Endothelial cell (in vitro differentiated cells): Measurements from ENCODE around the gene VEGFC. TPM values are rescaled to one million over a fixed set of nuclear protein-coding genes. Genes with fewer than 3 reads are reported as not detected.

Experiments used
- DNase-seq: peaks from one replicate; pipeline ENCODE4 v3.0.0; 2021; ENCODE audit warnings: low spot score
- H3K27ac Mint-ChIP-seq: one replicate; pipeline ENCODE4 v1.8.0; 2021; ENCODE audit warnings: mixed read lengths, inconsistent platforms; ENCODE audit not compliant: unreplicated experiment
- H3K27me3 Mint-ChIP-seq: one replicate; pipeline ENCODE4 v1.8.0; 2021; ENCODE audit warnings: mild to moderate bottlenecking, moderate library complexity, mixed read lengths, inconsistent platforms; ENCODE audit not compliant: unreplicated experiment
- H3K36me3 Mint-ChIP-seq: one replicate; pipeline ENCODE4 v1.8.0; 2021; ENCODE audit warnings: mild to moderate bottlenecking, low read depth, mixed read lengths, inconsistent platforms; ENCODE audit not compliant: unreplicated experiment
- H3K4me1 Mint-ChIP-seq: one replicate; pipeline ENCODE4 v1.8.0; 2021; ENCODE audit warnings: mild to moderate bottlenecking, mixed read lengths, inconsistent platforms; ENCODE audit not compliant: unreplicated experiment
- H3K4me3 Mint-ChIP-seq: one replicate; pipeline ENCODE4 v1.8.0; 2021; ENCODE audit warnings: mild to moderate bottlenecking, mixed read lengths, inconsistent platforms; ENCODE audit not compliant: unreplicated experiment
- H3K9me3 Mint-ChIP-seq: one replicate; pipeline ENCODE4 v1.8.0; 2021; ENCODE audit warnings: mixed read lengths, inconsistent platforms; ENCODE audit not compliant: unreplicated experiment
- CTCF ChIP-seq: fragments of 200-600 bp; sonication (generic); IDR thresholded peaks from one replicate; pipeline ENCODE4 v1.5.0; 2021; ENCODE audit warnings: antibody characterized with exemption; ENCODE audit not compliant: unreplicated experiment
- total RNA-seq: library from RNA; stranded (reverse); fragmentation: NEBNext Ultra II Directional; extraction: Animal tissue kit (Norgen Biotek cat#: 25700); gene quantifications from one replicate; pipeline ENCODE4 v1.2.1, GENCODE V29; 2021; ENCODE audit not compliant: unreplicated experiment

The VEGFC gene
- total RNA-seq, 1 donor from 2014 or later: 0.92 TPM

- no peak for TF ChIP-seq CTCF
- no peak for DNase-seq
- Mint-ChIP-seq H3K27me3 (peaks cover 15% of the 10 kb centered on the region), H3K4me1 (peaks cover 7% of the 10 kb centered on the region), H3K4me3 (no peak overlapping the region), H3K9me3 (no peaks in the 10 kb centered on the region), H3K27ac (no peak overlapping the region), H3K36me3 (no peaks in the 10 kb centered on the region)
Observed at GRCh38 chr4:176795441-176795840, 2.7 kb upstream of the VEGFC start.

GRCh38 chr4:176794651-176795050 is 1.9 kb upstream of the VEGFC start:
- peaks cover 7% of the 10 kb centered on the region for H3K4me1 Mint-ChIP-seq
- H3K9me3 Mint-ChIP-seq: no peaks in the 10 kb centered on the region
- no peak for DNase-seq
- no peaks in the 10 kb centered on the region for H3K36me3 Mint-ChIP-seq
- H3K4me3 Mint-ChIP-seq: no peak overlapping the region
- no peak for TF ChIP-seq CTCF
- H3K27ac Mint-ChIP-seq: no peak overlapping the region
- peaks cover 15% of the 10 kb centered on the region for H3K27me3 Mint-ChIP-seq

GRCh38 chr4:176794151-176794550 is 1.4 kb upstream of the VEGFC start:
- Mint-ChIP-seq H3K27me3 (peaks cover 15% of the 10 kb centered on the region), H3K27ac (no peak overlapping the region), H3K4me1 (peaks cover 7% of the 10 kb centered on the region), H3K4me3 (peak overlapping the region; percentile 91), H3K36me3 (no peaks in the 10 kb centered on the region), H3K9me3 (no peaks in the 10 kb centered on the region)
- DNase-seq: no peak
- no peak for TF ChIP-seq CTCF

- H3K27me3 Mint-ChIP-seq: peaks cover 15% of the 10 kb centered on the region
- no peak for TF ChIP-seq CTCF
- H3K36me3 Mint-ChIP-seq: no peaks in the 10 kb centered on the region
- no peak for DNase-seq
- H3K9me3 Mint-ChIP-seq: no peaks in the 10 kb centered on the region
- no peak overlapping the region for H3K27ac Mint-ChIP-seq
- H3K4me1 Mint-ChIP-seq: peaks cover 7% of the 10 kb centered on the region
- peak overlapping the region; percentile 91 for H3K4me3 Mint-ChIP-seq
Observed at GRCh38 chr4:176793060-176793605, 411 bp upstream of the VEGFC start.

GRCh38 chr4:176791591-176792325 is 964 bp downstream of the VEGFC start:
- peaks cover 7% of the 10 kb centered on the region for H3K4me1 Mint-ChIP-seq
- H3K27me3 Mint-ChIP-seq: peaks cover 15% of the 10 kb centered on the region
- TF ChIP-seq CTCF: no peak
- peak; percentile 43 for DNase-seq
- H3K36me3 Mint-ChIP-seq: no peaks in the 10 kb centered on the region
- H3K4me3 Mint-ChIP-seq: peak overlapping the region; percentile 85
- H3K27ac Mint-ChIP-seq: no peak overlapping the region
- H3K9me3 Mint-ChIP-seq: no peaks in the 10 kb centered on the region
